ENCODE measurements around the gene KBTBD13. TPM values are rescaled to one million over a fixed set of nuclear protein-coding genes. Genes with fewer than 3 reads are reported as not detected.
A peak's percentile ranks its signal among the peaks of the same experiment; 100 is the strongest.

KBTBD13 gene
- total and polyA plus RNA-seq, 3 donors from 2014 or later: 1.2 to 3.4 (median 2.4) TPM

- 60 to 93% methylated on average over 5 to 6 of the region's 6 CpGs for WGBS, 2 donors
- no peak for TF ChIP-seq CTCF (IDR thresholded peaks at IDR 0.05)
- no peak for TF ChIP-seq POLR2A (IDR thresholded peaks at IDR 0.05)
- intact Hi-C loops (cut with DNase I; ENCODE audit: low total_unique reads): no loop called here
- no peak overlapping the region for H3K4me3 ChIP-seq
- DNase-seq: peak; percentile 81
- no peaks in the 10 kb centered on the region for H3K27me3 ChIP-seq
- H3K4me1 ChIP-seq: peaks cover 63% of the 10 kb centered on the region
- H3K9me3 ChIP-seq: no peaks in the 10 kb centered on the region
- no peaks in the 10 kb centered on the region for H3K36me3 ChIP-seq (ENCODE audit: low read depth, missing control alignments)
- peak overlapping the region in 1 of 2 donors; percentile 66 for H3K27ac ChIP-seq
Observed at GRCh38 chr15:65060641-65061397, 15.7 kb upstream of the KBTBD13 start.

GRCh38 chr15:65062061-65062460 is 14.5 kb upstream of the KBTBD13 start:
- Histone ChIP-seq H3K36me3 (ENCODE audit: low read depth, missing control alignments) (no peaks in the 10 kb centered on the region), H3K27me3 (no peaks in the 10 kb centered on the region), H3K9me3 (no peaks in the 10 kb centered on the region), H3K4me1 (peaks cover 74% of the 10 kb centered on the region), H3K4me3 (no peak overlapping the region), H3K27ac (peak overlapping the region in 1 of 2 donors; percentile 66)
- WGBS, 2 donors: 86 to 87% methylated on average over 5 of the region's 5 CpGs
- DNase-seq: no peak
- TF ChIP-seq POLR2A (IDR thresholded peaks at IDR 0.05) (no peak), CTCF (IDR thresholded peaks at IDR 0.05) (no peak)
- intact Hi-C loops (cut with DNase I; ENCODE audit: low total_unique reads): no loop called here

GRCh38 chr15:65062726-65063125 is 13.8 kb upstream of the KBTBD13 start:
- no peaks in the 10 kb centered on the region for H3K9me3 ChIP-seq
- intact Hi-C loops (cut with DNase I; ENCODE audit: low total_unique reads): no loop called here
- TF ChIP-seq CTCF (IDR thresholded peaks at IDR 0.05) (no peak), POLR2A (IDR thresholded peaks at IDR 0.05) (no peak)
- 54 to 73% methylated on average over 2 to 5 of the region's 5 CpGs for WGBS, 2 donors
- no peaks in the 10 kb centered on the region for H3K36me3 ChIP-seq (ENCODE audit: low read depth, missing control alignments)
- peak overlapping the region in 1 of 2 donors; percentile 11 for H3K27ac ChIP-seq
- H3K4me1 ChIP-seq: peaks cover 74% of the 10 kb centered on the region
- H3K27me3 ChIP-seq: no peaks in the 10 kb centered on the region
- no peak for DNase-seq
- no peak overlapping the region for H3K4me3 ChIP-seq

- no peak for TF ChIP-seq POLR2A (IDR thresholded peaks at IDR 0.05)
- no peak for TF ChIP-seq CTCF (IDR thresholded peaks at IDR 0.05)
- H3K36me3 ChIP-seq (ENCODE audit: low read depth, missing control alignments): no peaks in the 10 kb centered on the region
- H3K9me3 ChIP-seq: no peaks in the 10 kb centered on the region
- H3K4me3 ChIP-seq: peak overlapping the region; percentile 57 to 75
- H3K27ac ChIP-seq: peak overlapping the region; percentile 86 to 88
- DNase-seq: no peak
- H3K27me3 ChIP-seq: no peaks in the 10 kb centered on the region
- H3K4me1 ChIP-seq: peaks cover 62% of the 10 kb centered on the region
- 35 to 46% methylated on average over 3 of the region's 3 CpGs for WGBS, 2 donors
- intact Hi-C loops (cut with DNase I; ENCODE audit: low total_unique reads): no loop called here
Observed at GRCh38 chr15:65066001-65066634, 10.4 kb upstream of the KBTBD13 start.

Data from testis (tissue), 3 donors.